ENCODE measurements around the gene SGCA. TPM values are rescaled to one million over a fixed set of nuclear protein-coding genes. Genes with fewer than 3 reads are reported as not detected.

Gene SGCA
- total and polyA plus RNA-seq, 2 of the 13 experiments (the other 11 are each of a cell fraction or from before 2014, with no cell fraction given), result not detected

GRCh38 chr17:50148226-50149090 lies 17.3 kb upstream of the SGCA start (continued):
- TF ChIP-seq ZNF138 (CRISPR knock-in tag; IDR thresholded peaks at IDR 0.05; ENCODE audit: low read depth), result no peak
- TF ChIP-seq PREB (CRISPR knock-in tag; IDR thresholded peaks at IDR 0.05), result no peak
- no peak for TF ChIP-seq NCOA5 (CRISPR knock-in tag; IDR thresholded peaks at IDR 0.05)
- TF ChIP-seq E2F2 (CRISPR knock-in tag; IDR thresholded peaks at IDR 0.05; ENCODE audit: borderline replicate concordance), result no peak
- TF ChIP-seq GLI4 (CRISPR knock-in tag; IDR thresholded peaks at IDR 0.05; ENCODE audit: borderline replicate concordance), result peak; percentile 43; the same call in 1 of the 2 replicates
- TF ChIP-seq ZNF30 (CRISPR knock-in tag; IDR thresholded peaks at IDR 0.05), result no peak
- no peak for TF ChIP-seq NR1H2 (CRISPR knock-in tag; IDR thresholded peaks at IDR 0.05; ENCODE audit: borderline replicate concordance, low read depth)
- TF ChIP-seq ZNF547 (CRISPR knock-in tag; IDR thresholded peaks at IDR 0.05), result no peak; the same call in 1 of the 2 replicates
- no peak for TF ChIP-seq SOX5 (CRISPR knock-in tag; IDR thresholded peaks at IDR 0.05; ENCODE audit: borderline replicate concordance)
- no peak for TF ChIP-seq GTF3A (CRISPR knock-in tag; conservative IDR thresholded peaks at IDR 0.05)
- no peak for TF ChIP-seq RNF2 (conservative IDR thresholded peaks at IDR 0.05; ENCODE audit: low read depth)
- peak; percentile 27; the same call in 1 of the 2 replicates for TF ChIP-seq HIC2 (CRISPR knock-in tag; IDR thresholded peaks at IDR 0.05; ENCODE audit: low read depth)
- TF ChIP-seq ZNF766 (CRISPR knock-in tag; IDR thresholded peaks at IDR 0.05; ENCODE audit: borderline replicate concordance), result no peak
- no peak for TF ChIP-seq TCF7 (IDR thresholded peaks at IDR 0.05; ENCODE audit: low read depth)
- no peak for TF ChIP-seq HNF1A (IDR thresholded peaks at IDR 0.05; ENCODE audit: low read depth)
- no peak for TF ChIP-seq HNF1A (CRISPR knock-in tag; IDR thresholded peaks at IDR 0.05; ENCODE audit: borderline replicate concordance)
- TF ChIP-seq CHD2 (IDR thresholded peaks at IDR 0.05; ENCODE audit: low read depth, low read length), result no peak
- TF ChIP-seq FOXO1 (CRISPR knock-in tag; IDR thresholded peaks at IDR 0.05), result no peak
- no peak for TF ChIP-seq NKX3-1 (CRISPR knock-in tag; IDR thresholded peaks at IDR 0.05)
- no peak for TF ChIP-seq POLR2AphosphoS5 (IDR thresholded peaks at IDR 0.05; ENCODE audit: low read depth, low read length)
